GM18505 (cell line): ENCODE data around the gene ONECUT3.

Experiments
- ATAC-seq: cut with Tn5 transposase; IDR thresholded peaks from one replicate; pipeline ENCODE4 v1.9.1; 2021; ENCODE audit not compliant: unreplicated experiment
- POLR2A ChIP-seq: IDR thresholded peaks from 4 replicates; pipeline ENCODE4 v1.6.1; 2011; ENCODE audit warnings: borderline replicate concordance; ENCODE audit not compliant: insufficient read depth, insufficient read length; ENCODE audit errors: extremely low read depth

Gene ONECUT3

GRCh38 chr19:1826557-1827521, 73.5 kb downstream of the ONECUT3 start:
- no peak for ATAC-seq
- no peak for TF ChIP-seq POLR2A

- no peak for ATAC-seq
- TF ChIP-seq POLR2A: no peak
Observed at GRCh38 chr19:1827566-1828278, 74.4 kb downstream of the ONECUT3 start.

GRCh38 chr19:1828279-1829238, 75.3 kb downstream of the ONECUT3 start:
- ATAC-seq: no peak
- TF ChIP-seq POLR2A: no peak

- TF ChIP-seq POLR2A: no peak
- ATAC-seq: no peak
Observed at GRCh38 chr19:1829958-1830357, 76.7 kb downstream of the ONECUT3 start.

- ATAC-seq: no peak
- no peak for TF ChIP-seq POLR2A
Observed at GRCh38 chr19:1830568-1830967, 77.3 kb downstream of the ONECUT3 start.
